Activated CD4-positive, alpha-beta T cell treated with anti-CD3 and anti-CD28 coated beads for 1 hour (primary cell): ENCODE results near the gene HES4.
A peak's percentile ranks its signal among the peaks of the same experiment; 100 is the strongest.
"Not testable (repeated sequence)": the region's sequence is repeated elsewhere in the genome, so short reads cannot be mapped to it uniquely, and the experiment has no call there.

Experiments
- DNase-seq: peaks from one replicate; pipeline ENCODE4 v3.0.0-alpha.2; 2020

The HES4 gene

GRCh38 chr1:978835-979743 lies 20.8 kb downstream of the HES4 start:
- no peak for DNase-seq

DNA sequence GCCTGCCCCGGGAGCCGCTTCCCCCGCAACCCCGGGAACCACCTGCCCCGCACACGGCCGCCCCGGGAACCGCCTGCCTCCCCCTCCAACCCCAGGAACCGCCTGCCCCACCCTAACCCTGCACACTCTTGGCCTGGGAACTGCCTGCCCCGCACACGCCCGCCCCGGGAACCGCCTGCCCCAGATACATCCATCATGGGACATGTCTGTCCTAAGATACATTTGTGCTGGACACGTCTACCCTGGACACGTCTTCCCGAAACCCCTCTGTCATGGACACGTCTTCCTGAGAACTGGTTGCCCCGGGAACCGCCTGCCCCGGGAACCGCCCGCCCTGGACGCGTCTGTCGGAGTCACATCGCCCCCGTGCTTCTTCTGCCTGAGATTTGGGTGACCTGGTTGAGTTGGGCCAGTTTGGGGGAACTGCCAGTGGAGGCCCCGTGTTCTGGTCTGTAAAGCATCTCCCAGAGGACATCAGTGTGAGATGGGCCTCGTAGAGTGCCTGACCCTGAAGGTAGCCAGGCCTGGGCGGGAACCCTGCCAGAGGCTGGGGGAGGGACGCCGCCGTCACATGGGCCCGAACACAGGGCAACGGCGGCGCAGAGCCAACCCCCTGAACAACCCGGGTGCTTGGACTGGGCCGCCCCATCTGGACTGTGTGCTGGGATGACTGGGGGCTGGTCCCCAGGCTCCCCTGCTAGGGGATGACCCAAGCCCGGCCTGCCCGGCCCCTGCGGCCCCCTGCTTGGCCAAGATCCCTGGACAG lies 21.6 kb downstream of the HES4 start:
- DNase-seq: no peak

DNA sequence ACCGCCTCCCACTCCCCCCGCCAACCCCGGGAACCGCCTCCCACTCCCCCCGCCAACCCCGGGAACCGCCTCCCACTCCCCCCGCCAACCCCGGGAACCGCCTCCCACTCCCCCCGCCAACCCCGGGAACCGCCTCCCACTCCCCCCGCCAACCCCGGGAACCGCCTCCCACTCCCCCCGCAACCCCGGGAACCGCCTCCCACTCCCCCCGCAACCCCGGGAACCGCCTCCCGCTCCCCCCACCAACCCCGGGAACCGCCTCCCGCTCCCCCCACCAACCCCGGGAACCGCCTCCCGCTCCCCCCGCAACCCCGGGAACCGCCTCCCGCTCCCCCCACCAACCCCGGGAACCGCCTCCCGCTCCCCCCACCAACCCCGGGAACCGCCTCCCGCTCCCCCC lies 23.1 kb downstream of the HES4 start:
- not testable (repeated sequence) for DNase-seq

GRCh38 chr1:975896-976683 lies 23.8 kb downstream of the HES4 start:
- DNase-seq: peak; percentile 61

- no peak for DNase-seq
Observed at GRCh38 chr1:975365-975764, 24.5 kb downstream of the HES4 start.

- no peak for DNase-seq
Observed at GRCh38 chr1:974687-975328, 25.1 kb downstream of the HES4 start.

DNA sequence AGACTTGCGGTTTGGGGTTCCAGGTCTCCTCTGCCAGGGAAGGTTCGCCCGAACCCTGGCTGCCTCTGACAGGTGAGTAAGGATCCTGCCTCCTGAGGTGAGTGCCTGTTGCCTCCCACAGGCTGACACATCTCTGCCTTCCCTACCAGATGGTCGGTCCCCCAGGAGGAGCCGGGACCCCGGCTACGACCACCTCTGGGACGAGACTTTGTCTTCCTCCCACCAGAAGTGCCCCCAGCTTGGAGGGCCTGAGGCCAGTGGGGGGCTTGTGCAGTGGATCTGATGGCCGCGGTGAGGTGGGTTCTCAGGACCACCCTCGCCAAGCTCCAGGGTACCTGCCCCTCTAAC lies 25.6 kb downstream of the HES4 start:
- no peak for DNase-seq

- DNase-seq: no peak
Observed at GRCh38 chr1:973459-974292, 26.2 kb downstream of the HES4 start.

DNA sequence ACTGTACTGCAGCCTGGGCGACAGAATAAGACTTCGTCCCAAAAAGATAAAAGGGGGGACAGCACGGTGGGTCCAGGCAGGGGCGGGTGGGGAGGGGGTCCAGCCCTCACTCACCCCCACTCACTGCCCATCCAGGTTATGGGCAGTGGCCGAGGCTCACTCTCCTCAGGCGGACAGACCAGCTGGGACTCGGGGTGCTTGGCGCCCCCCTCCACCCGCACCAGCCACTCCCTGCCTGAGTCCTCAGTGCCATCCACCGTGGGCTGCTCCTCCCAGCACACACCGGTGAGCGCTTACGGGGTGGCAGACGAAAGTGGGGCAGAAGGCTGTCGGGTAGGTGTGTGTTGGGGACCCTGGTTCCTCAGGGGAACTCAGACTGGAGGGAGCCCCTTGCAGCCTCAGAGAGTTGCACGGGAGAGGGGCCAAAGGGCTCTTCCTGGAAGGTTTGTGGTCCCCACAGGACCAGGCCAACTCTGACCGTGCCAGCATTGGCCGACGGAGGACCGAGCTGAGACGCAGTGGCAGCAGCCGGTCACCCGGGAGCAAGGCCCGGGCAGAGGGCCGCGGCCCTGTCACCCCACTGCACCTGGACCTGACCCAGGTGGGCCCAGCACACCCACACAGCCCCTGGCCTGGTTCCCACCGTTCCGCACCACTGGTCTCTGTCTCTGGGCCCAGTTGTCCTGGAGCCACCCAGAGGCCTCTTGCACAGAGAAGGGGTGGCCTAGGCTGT lies 27.0 kb downstream of the HES4 start:
- DNase-seq: no peak

- no peak for DNase-seq
Observed at GRCh38 chr1:971751-972506, 28.0 kb downstream of the HES4 start.

- no peak for DNase-seq
Observed at GRCh38 chr1:970973-971730, 28.7 kb downstream of the HES4 start.

GRCh38 chr1:970242-970972 lies 29.5 kb downstream of the HES4 start:
- DNase-seq: no peak

- DNase-seq: no peak
Observed at GRCh38 chr1:969260-969855, 30.5 kb downstream of the HES4 start.

DNA sequence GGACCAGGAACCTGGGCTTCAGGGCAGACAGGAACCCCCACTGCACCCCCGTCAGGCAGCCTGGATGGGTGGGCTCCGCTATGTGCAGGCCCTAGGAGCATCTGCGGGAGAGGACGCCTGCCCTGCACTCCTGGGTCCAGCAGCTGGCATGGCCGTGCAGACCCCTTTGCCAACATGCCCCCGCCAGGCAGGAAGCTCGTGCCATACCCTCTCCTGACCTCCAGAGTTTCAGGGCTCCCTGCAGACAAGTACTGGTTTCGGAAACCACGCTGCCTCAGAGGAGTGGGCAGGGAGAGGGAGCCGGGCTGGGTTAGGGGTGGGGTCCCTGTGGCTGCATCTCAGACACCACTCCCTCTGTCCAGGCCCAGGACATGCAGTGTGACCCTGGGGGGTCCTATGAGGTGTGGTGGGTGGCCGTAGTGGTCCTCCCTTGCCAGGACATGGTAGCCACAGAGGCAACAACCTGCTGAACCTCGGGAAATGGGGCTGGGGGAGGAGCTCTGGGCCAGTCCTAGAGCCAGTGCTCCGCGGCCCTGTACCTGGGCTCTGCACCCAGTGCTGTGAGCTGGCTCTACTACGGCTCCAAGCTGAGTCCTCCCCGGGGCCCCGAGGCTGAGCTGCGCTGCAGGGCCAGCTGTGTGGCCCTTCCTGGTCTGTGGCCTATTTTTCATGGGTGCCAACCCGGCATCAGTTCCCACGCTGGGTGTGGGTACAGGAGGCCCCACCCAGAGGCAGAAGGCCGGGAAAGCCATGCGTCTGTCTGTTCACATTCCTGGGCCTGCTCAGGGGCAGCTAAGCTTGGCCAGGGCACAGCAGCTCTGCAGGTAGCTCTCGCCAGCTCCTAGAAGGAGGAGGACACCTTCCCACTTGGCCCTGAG lies 32.2 kb downstream of the HES4 start:
- DNase-seq: no peak

GRCh38 chr1:966704-967300 lies 33.1 kb downstream of the HES4 start:
- DNase-seq: peak; percentile 72

GRCh38 chr1:966135-966703 lies 33.7 kb downstream of the HES4 start, which contains the start of gene PLEKHN1:
TSS of gene PLEKHN1 (plus strand) at chr1:966482. CDS start at chr1:966532, 50 bp downstream.
- no peak for DNase-seq
